GM12892 (cell line): ENCODE data around the gene ARID1B.

Experiments used
- POLR2A ChIP-seq: IDR thresholded peaks from 2 replicates; pipeline ENCODE4 v1.6.1; 2011; ENCODE audit warnings: low read depth, low read length, control low read depth
- POLR2AphosphoS5 ChIP-seq: IDR thresholded peaks from 2 replicates; pipeline ENCODE4 v1.6.1; 2011; ENCODE audit warnings: low read depth, low read length, control low read depth
- TAF1 ChIP-seq: IDR thresholded peaks from 2 replicates; pipeline ENCODE4 v1.6.1; 2011; ENCODE audit warnings: low read depth, mild to moderate bottlenecking, control low read depth, low read length, borderline replicate concordance

GRCh38 chr6:157186785-157187181 is 409.6 kb downstream of the ARID1B start:
- no peak for TF ChIP-seq TAF1
- TF ChIP-seq POLR2AphosphoS5 = no peak
- no peak for TF ChIP-seq POLR2A
